Measurements from ENCODE around the gene RPN2.

Gene RPN2

GRCh38 chr20:37219751-37220668, 40.9 kb downstream of the RPN2 start:
- FAIRE-seq = no peak

DNA sequence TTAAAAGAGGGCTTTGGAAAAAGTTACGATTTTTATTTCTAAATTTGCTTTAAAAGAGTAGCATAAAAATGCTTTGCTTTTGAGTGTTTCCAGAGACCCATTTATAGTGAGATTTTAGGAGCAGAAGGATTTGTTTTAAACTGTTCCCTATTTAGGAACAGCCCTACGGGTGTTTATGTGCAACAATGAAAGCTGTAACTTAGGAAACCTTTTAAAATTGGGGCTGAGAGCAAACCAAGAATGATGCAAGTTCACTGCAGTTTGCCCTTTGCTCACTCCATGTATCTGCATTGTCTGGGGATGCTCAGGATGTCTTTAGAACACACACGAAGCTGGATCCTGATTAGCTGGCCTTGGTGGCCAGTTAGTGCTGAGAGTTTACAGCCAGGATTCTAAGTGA, 41.6 kb downstream of the RPN2 start:
- no peak for FAIRE-seq

DNA sequence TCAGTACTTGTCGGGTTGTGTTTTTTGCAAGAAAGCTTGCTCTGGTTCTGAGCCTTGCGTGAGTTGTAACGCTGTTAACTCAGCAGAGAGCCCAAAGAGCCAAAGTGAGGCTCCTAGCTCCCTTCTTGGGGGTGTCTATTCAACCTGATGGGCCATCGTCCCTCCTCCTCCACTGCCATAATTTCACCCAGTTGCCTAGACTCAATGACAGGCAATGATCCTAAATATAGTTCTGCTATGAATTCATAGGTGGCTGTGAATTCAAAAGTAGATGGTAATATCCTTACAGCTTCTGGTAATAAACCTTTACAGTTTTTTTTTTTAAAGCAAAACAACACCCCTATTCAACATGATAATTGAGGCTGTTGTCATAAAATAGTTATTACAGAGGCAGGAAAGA, 43.0 kb downstream of the RPN2 start:
- no peak for FAIRE-seq

DNA sequence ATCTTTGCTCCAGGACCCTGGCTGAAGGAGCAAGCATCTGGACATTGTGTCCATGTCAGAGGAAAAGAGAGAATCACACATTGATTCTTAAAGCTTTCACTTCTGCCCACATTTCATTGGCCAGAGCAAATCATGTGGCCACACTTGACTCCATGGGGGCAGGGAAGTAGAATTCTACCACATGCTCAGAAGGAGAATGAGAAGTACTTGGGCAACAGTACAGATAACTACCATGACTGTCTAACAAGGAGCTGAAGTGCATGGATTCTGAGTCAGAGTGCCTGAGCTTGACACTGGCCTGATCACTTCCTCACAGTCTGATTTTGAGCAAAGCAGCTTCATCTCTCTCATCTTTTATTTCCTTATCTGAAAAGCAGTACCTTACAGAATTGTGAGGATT, 43.9 kb downstream of the RPN2 start:
- FAIRE-seq = no peak

GRCh38 chr20:37225146-37225545, 46.0 kb downstream of the RPN2 start:
- no peak for FAIRE-seq

GRCh38 chr20:37226889-37227288, 47.8 kb downstream of the RPN2 start:
- FAIRE-seq = no peak

DNA sequence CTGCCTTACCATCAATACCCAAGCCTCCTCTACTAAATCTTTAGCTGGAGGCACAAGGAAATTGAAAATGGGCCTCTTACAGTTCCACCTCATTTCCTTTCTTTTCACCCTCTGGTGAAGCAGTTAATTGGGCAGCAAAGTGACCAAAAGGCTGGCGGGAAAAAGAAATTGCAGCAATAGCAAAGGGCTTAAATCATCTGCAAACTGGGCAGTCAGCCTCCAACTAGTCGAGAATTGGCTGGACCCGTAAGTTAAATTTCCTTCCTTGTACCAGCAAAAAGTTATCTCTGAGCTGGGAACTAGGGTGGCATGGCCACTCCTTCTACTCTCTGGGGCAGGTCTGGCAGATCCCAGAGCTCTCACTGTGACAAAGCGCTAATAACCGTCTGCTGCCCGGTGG, 49.0 kb downstream of the RPN2 start:
- no peak for FAIRE-seq

DNA sequence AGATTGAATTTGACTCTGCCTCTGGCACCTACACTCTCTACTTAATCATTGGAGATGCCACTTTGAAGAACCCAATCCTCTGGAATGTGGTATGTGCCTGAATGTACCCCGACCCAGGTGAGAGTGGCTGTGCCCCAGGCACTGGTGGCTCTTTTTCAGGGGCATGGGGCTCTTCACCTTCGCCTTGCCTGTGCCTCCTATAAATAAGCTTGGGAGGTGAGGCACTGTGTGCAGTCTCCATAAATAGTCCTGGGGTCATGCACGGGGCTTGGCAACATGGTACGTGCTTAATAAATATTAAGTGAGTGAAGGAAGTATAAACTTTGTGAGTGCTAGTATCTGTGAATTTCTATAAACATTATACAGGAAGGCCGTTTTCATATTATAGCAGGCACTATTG, 49.5 kb downstream of the RPN2 start:
- FAIRE-seq = no peak

- FAIRE-seq = no peak
Measured at GRCh38 chr20:37229357-37229756, 50.2 kb downstream of the RPN2 start.

- no peak for FAIRE-seq
Measured at GRCh38 chr20:37230200-37230599, 51.1 kb downstream of the RPN2 start.

DNA sequence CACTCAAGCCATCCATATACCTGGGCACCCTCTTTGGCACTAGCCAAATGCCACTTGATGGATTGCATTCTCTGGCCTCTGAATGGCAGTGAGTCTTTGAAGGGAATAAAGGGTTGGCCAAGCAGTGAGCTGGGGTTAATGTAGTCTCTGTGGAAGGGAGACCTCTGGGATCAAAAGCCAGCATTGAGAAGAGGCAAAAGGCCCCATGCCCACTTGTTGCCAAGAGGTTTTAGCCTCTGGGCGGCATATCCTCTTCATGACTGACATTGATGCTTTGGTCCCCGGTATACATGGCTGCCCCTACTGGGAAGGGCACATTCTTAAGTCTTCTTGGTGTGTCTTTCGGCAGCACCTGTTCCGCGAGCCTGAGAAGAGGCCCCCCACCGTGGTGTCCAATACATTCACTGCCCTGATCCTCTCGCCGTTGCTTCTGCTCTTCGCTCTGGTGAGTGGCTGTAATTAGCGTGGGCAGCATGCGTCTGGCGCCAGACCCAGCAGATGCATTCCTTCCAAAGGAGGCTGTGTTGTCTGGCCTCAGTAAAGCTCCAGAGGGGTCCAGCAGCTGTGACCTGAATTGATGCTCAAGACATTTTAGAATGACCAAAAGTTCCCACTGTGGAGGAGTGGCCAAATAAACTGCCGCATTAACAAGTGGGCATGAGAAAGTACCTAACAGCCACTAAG, 53.0 kb downstream of the RPN2 start:
- no peak for FAIRE-seq

GRCh38 chr20:37233548-37234253, 54.6 kb downstream of the RPN2 start:
- FAIRE-seq = no peak

GRCh38 chr20:37234254-37234581, 55.1 kb downstream of the RPN2 start:
- FAIRE-seq = no peak

GRCh38 chr20:37235065-37235464, 55.9 kb downstream of the RPN2 start:
- FAIRE-seq = no peak

GRCh38 chr20:37236462-37236861, 57.3 kb downstream of the RPN2 start:
- no peak for FAIRE-seq

DNA sequence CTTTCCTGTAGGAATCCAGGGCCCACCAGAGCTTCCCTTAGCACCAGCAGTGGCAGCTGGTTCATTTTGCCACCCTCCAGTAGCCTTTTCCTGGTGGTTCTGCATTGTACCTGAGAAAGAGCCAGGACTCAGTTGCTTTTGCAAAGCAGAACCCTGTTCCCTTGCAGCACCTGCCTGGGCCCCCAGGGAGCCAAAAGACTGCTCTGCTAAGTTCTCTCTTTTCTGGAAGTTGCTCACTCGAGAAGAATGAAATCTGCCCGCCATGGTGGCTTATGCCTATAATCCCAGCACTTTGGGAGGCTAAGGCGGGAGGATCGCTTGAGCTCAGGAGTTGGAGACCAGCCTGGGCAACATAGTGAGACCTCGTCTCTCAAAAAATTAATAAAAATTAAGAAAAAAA, 58.5 kb downstream of the RPN2 start:
- FAIRE-seq = no peak

- FAIRE-seq = no peak
Measured at GRCh38 chr20:37238426-37238825, 59.3 kb downstream of the RPN2 start.

GRCh38 chr20:37238935-37239451, 59.9 kb downstream of the RPN2 start:
- FAIRE-seq = no peak

GRCh38 chr20:37240337-37241067, 61.4 kb downstream of the RPN2 start:
- FAIRE-seq = no peak

DNA sequence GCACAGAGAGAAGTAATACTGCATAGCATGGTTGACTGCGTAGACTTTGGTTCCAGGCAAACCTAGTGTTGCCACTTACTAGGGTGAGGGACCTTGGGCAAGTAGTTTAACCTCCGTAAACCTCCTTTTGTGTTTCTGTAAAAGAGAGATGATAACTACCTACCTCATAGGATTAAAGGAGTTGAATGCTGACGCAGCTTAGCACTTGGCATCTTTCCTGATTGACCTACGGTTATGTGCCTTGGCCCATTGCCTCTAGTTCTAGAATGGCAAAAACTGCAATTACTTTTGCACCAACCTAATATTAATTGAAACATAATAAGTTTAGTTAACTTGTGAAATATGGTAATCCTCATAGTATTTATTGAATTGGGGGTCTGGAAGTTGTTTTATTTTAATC, 63.4 kb downstream of the RPN2 start:
- FAIRE-seq = no peak

- FAIRE-seq = no peak
Measured at GRCh38 chr20:37243076-37243936, 64.2 kb downstream of the RPN2 start.

All from G401.6 (cell line).